ENCODE measurements around the gene PDE7B.

- TF ChIP-seq EP300 (IDR thresholded peaks at IDR 0.05) = no peak
- TF ChIP-seq POLR2A (IDR thresholded peaks at IDR 0.05) = no peak
Measured at GRCh38 chr6:136173519-136174507, 322.3 kb downstream of the PDE7B start.

All from tibial nerve (tissue), 3 donors.